ENCODE measurements around the gene IQUB.
"Not testable (repeated sequence)": the region's sequence is repeated elsewhere in the genome, so short reads cannot be mapped to it uniquely, and the experiment has no call there.

- TF ChIP-seq NFRKB (IDR thresholded peaks at IDR 0.05); CTBP1 (IDR thresholded peaks at IDR 0.05; ENCODE audit: borderline replicate concordance); BHLHE40 (IDR thresholded peaks at IDR 0.05; ENCODE audit: borderline replicate concordance); SP1 (IDR thresholded peaks at IDR 0.05); HDGF (IDR thresholded peaks at IDR 0.05; ENCODE audit: borderline replicate concordance); TARDBP (IDR thresholded peaks at IDR 0.05); ARNT (IDR thresholded peaks at IDR 0.05); FOXM1 (IDR thresholded peaks at IDR 0.05; ENCODE audit: borderline replicate concordance); FOXK2 (IDR thresholded peaks at IDR 0.05); ZNF384 (IDR thresholded peaks at IDR 0.05); ELF4 (IDR thresholded peaks at IDR 0.05); SUZ12 (IDR thresholded peaks at IDR 0.05); FOXA1 (IDR thresholded peaks at IDR 0.05): not testable (repeated sequence)
- TF ChIP-seq, protein P1, sequence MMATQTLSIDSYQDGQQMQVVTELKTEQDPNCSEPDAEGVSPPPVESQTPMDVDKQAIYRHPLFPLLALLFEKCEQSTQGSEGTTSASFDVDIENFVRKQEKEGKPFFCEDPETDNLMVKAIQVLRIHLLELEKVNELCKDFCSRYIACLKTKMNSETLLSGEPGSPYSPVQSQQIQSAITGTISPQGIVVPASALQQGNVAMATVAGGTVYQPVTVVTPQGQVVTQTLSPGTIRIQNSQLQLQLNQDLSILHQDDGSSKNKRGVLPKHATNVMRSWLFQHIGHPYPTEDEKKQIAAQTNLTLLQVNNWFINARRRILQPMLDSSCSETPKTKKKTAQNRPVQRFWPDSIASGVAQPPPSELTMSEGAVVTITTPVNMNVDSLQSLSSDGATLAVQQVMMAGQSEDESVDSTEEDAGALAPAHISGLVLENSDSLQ (IDR thresholded peaks at IDR 0.05), result not testable (repeated sequence)
Observed at GRCh38 chr7:123532788-123533552, 1.4 kb downstream of the IQUB start.

All from HEK293T (cell line).